GM18867 (cell line): ENCODE measurements around the gene MIGA1.
"Not testable (repeated sequence)": the region's sequence is repeated elsewhere in the genome, so short reads cannot be mapped to it uniquely, and the experiment has no call there.

Experiments used
- ATAC-seq: cut with Tn5 transposase; IDR thresholded peaks from one replicate; pipeline ENCODE4 v1.9.1; 2021; ENCODE audit warnings: mild to moderate bottlenecking, moderate library complexity; ENCODE audit not compliant: unreplicated experiment

MIGA1 gene

DNA sequence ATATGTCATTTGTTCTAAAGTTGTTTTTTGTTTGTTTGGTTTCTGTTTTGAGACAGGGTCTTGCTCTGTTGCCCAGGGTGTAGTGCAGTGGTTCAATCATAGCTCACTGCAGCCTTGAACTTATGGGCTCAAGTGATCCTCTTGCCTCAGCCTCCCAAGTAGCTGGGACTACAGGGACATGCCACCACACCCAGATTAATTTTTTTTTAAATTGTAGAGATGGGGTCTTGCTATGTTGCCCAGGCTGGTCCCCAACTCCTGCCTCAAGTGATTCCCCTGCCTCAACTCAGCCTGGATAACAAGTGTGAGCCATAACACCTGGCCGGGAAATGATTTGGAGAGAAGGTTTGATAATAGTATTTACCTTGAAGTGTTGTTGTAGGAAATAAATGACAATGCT, 127.2 kb downstream of the MIGA1 start:
- no peak for ATAC-seq

DNA sequence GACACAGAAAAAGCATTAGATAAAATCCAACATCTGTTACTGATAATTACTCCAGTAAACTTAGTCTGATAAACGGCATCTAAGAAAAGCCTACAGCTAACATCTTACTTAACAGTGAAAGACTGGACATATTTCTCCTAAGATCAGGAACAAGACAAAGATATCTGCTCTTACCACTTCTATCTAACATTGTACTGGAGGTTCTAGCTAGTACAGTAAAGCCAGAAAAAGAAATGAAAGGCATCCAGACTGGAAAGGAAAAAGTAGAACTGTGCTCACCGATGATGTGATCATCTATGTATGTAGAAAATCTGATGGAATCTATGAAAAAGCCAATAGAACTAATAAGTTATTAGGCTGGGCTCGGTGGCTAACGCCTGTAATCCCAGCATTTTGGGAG, 130.7 kb downstream of the MIGA1 start:
- ATAC-seq, result no peak

DNA sequence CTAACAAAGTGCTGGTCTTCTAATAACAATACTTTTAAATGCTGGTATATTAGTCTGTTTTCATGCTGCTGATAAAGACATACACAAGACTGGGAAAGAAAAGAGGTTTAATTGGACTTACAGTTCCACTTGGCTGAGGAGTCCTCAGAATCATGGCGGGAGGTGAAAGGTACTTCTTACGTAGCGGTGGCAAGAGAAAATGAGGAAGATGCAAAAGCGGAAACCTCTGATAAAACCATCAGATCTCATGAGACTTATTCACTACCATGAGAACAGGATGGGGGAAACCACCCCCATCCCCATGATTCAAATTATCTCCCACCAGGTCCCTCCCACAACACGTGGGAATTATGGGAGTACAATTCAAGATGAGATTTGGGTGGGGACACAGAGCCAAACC, 139.5 kb downstream of the MIGA1 start:
- ATAC-seq, result not testable (repeated sequence)

DNA sequence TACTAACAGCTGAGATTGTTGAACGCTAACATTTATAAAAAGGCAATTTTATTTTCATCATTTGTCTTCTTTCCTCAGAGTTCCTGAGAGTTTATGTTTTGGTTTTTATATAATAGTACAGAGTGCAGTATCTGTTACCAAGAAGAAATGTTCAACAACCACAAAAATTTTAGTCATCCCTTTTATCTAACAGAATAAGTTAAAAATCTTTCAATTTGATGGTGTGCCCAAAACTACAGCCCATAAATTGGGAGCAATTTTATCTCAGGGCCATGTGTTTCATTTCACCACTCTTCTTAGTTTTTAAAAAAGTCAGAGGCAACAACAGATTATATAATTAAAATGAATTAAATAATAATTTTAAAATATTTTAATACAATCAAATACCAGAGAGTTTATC, 146.1 kb downstream of the MIGA1 start:
- ATAC-seq, result no peak

DNA sequence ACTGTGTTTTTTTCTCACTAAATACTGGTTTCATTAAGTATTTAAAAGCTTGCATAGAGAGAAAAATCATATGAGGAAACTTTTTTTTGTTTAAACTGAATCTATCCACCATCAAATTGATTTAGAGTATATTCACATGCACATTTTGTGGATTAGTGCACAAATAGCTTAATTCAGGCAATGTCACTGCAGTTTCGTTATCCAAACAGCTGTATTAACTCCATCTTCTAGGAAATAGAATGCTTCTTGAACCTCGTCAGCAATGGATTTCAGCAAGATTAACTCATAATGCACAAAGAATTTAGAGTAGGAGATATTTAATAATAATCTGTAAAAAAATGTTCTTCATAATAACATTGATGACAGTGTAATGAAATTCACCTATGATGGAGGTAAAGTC, 146.5 kb downstream of the MIGA1 start:
- ATAC-seq, result no peak

DNA sequence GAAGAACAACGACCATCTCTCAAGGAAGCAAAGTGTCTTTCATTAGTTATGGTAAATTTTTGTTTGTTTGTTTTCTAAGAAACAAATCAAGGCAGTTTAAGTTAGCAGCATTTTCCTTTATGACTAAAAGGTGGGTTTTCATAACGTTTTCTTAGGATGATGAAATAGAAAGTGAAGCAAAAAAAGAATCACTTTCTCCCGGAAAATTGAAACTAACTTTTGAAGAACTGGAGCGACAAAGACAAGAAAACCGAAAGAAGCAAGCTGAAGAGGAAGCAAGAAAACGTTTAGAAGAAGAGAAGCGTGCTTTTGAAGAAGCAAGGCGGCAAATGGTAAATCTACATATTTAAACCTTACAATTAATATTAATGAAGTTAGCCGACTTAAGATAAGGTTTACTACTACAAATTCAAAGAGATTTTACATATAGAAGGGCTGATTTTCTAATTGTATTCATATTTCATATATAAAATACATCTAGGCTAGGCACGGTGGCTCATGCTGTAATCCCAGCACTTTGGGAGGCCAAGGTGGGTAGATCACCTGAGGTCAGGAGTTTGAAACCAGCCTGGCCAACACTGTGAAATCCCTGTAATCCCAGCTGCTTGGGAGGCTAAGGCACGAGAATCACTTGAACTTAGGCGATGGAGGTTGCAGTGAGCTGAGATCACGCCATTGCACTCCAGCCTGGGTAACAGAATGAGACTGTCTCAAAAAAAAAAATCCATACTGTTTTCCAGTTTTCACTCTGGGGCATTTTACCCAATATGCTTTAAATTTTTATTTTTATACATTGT, 147.3 kb downstream of the MIGA1 start:
- peak; percentile 73 for ATAC-seq

DNA sequence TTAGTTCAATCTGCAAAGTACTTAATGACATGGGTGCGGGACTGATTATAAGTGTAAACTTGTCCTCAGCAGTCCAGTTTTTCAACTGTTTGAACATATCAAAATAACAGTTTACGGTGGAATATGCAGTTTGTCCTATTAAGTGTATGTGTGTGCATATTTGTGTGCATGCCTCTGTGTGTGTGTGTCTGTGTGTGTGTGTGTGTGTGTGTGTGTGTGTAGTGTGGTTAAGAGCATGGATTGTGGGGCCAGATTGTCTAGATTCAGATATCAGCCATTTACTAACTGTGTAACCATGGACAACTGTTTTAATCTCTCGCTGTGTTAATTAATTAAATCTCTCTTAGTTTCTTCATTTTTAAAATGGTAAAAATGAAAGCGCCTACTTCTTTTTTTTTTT, 148.0 kb downstream of the MIGA1 start:
- peak; percentile 21 for ATAC-seq
